Natural killer cell (primary cell): ENCODE results near the gene APOL1. TPM values are rescaled to one million over a fixed set of nuclear protein-coding genes. Genes with fewer than 3 reads are reported as not detected.
"Not testable (repeated sequence)": the region's sequence is repeated elsewhere in the genome, so short reads cannot be mapped to it uniquely, and the experiment has no call there.

Source experiments
- ATAC-seq, 3 donors: fragments of 150-1000 bp in 2 of 3; fragments of 200-7000 bp in 1 of 3; cut with Tn5 transposase; 1 replicate in 1 of 3; 2 replicates in 2 of 3; pipeline ENCODE4 v1.10.0; 2021; ENCODE audit warnings: mild to moderate bottlenecking in 2 of 3, moderate library complexity in 2 of 3
- DNase-seq, 2 donors: peaks; one replicate each; pipeline versions ENCODE4 v3.0.0 to v3.0.0-alpha.2; 2013 to 2021; ENCODE audit warnings: mixed read lengths in 1 of 2
- H3K27ac ChIP-seq: one replicate; pipeline ENCODE4 v1.5.1; 2013; ENCODE audit warnings: mild to moderate bottlenecking, low read length
- H3K27me3 ChIP-seq: one replicate; pipeline ENCODE4 v1.6.1; 2013; ENCODE audit warnings: low read length; ENCODE audit not compliant: control insufficient read depth, insufficient read depth
- H3K36me3 ChIP-seq: one replicate; pipeline ENCODE4 v1.6.1; 2013; ENCODE audit warnings: low read length; ENCODE audit not compliant: control insufficient read depth, insufficient read depth
- H3K4me1 ChIP-seq: one replicate; pipeline ENCODE4 v1.6.1; 2013; ENCODE audit warnings: low read length; ENCODE audit not compliant: control insufficient read depth, insufficient read depth
- H3K4me3 ChIP-seq: one replicate; pipeline ENCODE4 v1.5.1; 2013; ENCODE audit warnings: low read length
- H3K9me3 ChIP-seq: one replicate; pipeline ENCODE4 v1.6.1; 2013; ENCODE audit warnings: low read length; ENCODE audit not compliant: control insufficient read depth, insufficient read depth
- H3K27ac Mint-ChIP-seq, 2 donors: one replicate each; pipeline ENCODE4 v1.8.0; 2022; ENCODE audit warnings: mild to moderate bottlenecking in 2 of 2, mixed read lengths in 2 of 2, moderate library complexity in 1 of 2
- H3K27me3 Mint-ChIP-seq, 2 donors: one replicate each; pipeline ENCODE4 v1.8.0; 2022; ENCODE audit warnings: low read depth in 2 of 2, mixed read lengths in 2 of 2
- H3K36me3 Mint-ChIP-seq: one replicate; pipeline ENCODE4 v1.8.0; 2022; ENCODE audit warnings: mixed read lengths
- H3K4me1 Mint-ChIP-seq, 2 donors: one replicate each; pipeline ENCODE4 v1.8.0; 2022; ENCODE audit warnings: mixed read lengths in 2 of 2
- H3K4me3 Mint-ChIP-seq: one replicate; pipeline ENCODE4 v1.8.0; 2022; ENCODE audit warnings: mild to moderate bottlenecking, moderate library complexity, mixed read lengths
- H3K9me3 Mint-ChIP-seq, 2 donors: one replicate each; pipeline ENCODE4 v1.8.0; 2022; ENCODE audit warnings: mixed read lengths in 2 of 2
- CTCF ChIP-seq: fragments of 200-600 bp; IDR thresholded peaks from one replicate; pipeline ENCODE4 v1.8.0; 2022; ENCODE audit warnings: antibody characterized with exemption
- WGBS: methylation state at CpG from one replicate; pipeline ENCODE4 v1.1.7; 2013; ENCODE audit warnings: missing lambda C conversion rate; ENCODE audit not compliant: insufficient coverage; 5-methylcytosine and 5-hydroxymethylcytosine counted together
- intact Hi-C: fragments of 100-400 bp; cut with micrococcal nuclease; formaldehyde crosslinking; loops from one replicate; pipeline ENCODE4 v1.14.2; 2022
- total RNA-seq, 4 donors: library from RNA; stranded (reverse); fragments of 120-200 nt in 1 of 4; gene quantifications; one replicate each; pipeline versions ENCODE4 v1.2.3 to v1.2.4, GENCODE V29; 2013 to 2022

APOL1 gene
- total RNA-seq, 3 donors from 2014 or later (not counting 1 experiment from before 2014, with no cell fraction given): 39.5 to 51.2 (median 49.6) TPM

DNA sequence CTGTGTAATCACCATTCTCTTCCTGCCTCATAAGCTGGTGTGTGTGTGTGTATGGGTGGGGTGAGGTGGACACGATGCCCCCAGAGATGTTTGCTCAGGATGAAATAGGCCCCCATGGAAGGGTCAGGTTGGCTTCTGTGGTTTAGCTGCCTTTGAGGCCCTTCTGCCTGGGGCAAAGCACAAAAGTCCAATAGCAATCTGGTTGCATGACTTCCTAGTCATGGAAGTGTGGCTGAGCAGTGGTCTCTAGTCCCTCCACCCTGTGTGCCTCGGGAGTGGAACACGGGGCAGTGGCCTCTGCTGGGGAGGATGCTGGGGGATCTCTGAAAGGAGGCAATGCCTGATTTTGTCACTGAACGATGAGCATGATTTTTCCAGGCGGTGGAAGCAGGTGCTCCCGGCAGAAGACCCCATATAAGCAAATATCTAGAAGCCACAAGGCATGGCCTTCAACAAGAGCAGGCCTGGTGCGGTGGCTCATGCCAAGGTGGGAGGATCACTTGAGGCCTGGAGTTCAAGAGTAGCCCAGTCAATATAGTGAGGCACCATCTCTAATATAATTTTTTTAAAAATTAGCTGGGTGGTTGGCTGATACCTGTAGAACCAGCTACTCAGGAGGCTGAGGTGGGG is 839 bp upstream of the APOL1 start:
- H3K4me1 Mint-ChIP-seq: peaks cover 48 to 54% of the 10 kb centered on the region in 2 donors
- intact Hi-C loops: not testable (repeated sequence)

GRCh38 chr22:36253523-36254490 is 874 bp downstream of the APOL1 start:
- H3K27me3 ChIP-seq: no peaks in the 10 kb centered on the region
- peak overlapping the region; percentile 64 for H3K27ac ChIP-seq
- peak overlapping the region; percentile 40 for H3K4me3 ChIP-seq
- H3K4me1 ChIP-seq: peaks cover 54% of the 10 kb centered on the region
- WGBS: 51% methylated on average over 7 of the region's 7 CpGs
- peaks cover 58 to 72% of the 10 kb centered on the region in 2 donors for H3K4me1 Mint-ChIP-seq
- TF ChIP-seq CTCF: no peak
- H3K36me3 ChIP-seq: peaks cover 14% of the 10 kb centered on the region
- no peaks in the 10 kb centered on the region for H3K36me3 Mint-ChIP-seq
- H3K4me3 Mint-ChIP-seq: peak overlapping the region; percentile 92
- no peaks in the 10 kb centered on the region for H3K27me3 Mint-ChIP-seq
- DNase-seq (peak in 1 of 2 donors; percentile 45), ATAC-seq (no peak)
- no peaks in the 10 kb centered on the region for H3K9me3 Mint-ChIP-seq
- H3K27ac Mint-ChIP-seq: peak overlapping the region; percentile 95 to 98
- H3K9me3 ChIP-seq: no peaks in the 10 kb centered on the region
- intact Hi-C loops: no loop called here

More for the DNA sequence above, 839 bp upstream of the APOL1 start:
- not testable (repeated sequence) for H3K4me3 ChIP-seq, H3K27me3 Mint-ChIP-seq, H3K9me3 ChIP-seq, H3K9me3 Mint-ChIP-seq, ATAC-seq, DNase-seq, H3K36me3 Mint-ChIP-seq, H3K27me3 ChIP-seq, H3K36me3 ChIP-seq
- peaks cover 37% of the 10 kb centered on the region for H3K4me1 ChIP-seq
- H3K4me3 Mint-ChIP-seq: peak overlapping the region; percentile 92
- peak overlapping the region; percentile 95 to 98 for H3K27ac Mint-ChIP-seq
- WGBS: 86% methylated on average over 6 of the region's 7 CpGs
- H3K27ac ChIP-seq: peak overlapping the region; percentile 64

DNA sequence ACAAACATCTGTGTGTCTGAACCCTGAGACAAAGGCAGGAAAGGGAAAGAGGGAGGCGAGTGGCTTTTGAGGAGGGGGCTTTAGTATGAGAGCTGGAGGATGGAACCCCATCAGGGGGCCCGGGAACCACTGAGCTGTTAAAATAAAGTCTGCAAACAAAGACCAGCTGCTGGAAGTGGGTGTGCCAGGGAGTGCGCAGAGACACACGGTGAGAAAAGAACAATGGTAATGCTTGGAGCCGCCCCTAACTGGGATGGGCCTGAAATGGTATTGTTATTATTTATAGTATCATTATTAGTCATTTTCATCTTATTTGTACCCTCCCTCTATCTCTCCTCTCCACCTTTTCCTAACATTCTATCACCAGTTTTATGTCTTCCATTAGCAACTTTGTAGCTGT is 2.6 kb downstream of the APOL1 start:
- intact Hi-C loops, H3K27me3 Mint-ChIP-seq, H3K9me3 Mint-ChIP-seq, ATAC-seq, DNase-seq, H3K27ac ChIP-seq, H3K27me3 ChIP-seq, H3K36me3 Mint-ChIP-seq, H3K4me3 ChIP-seq, H3K9me3 ChIP-seq: not testable (repeated sequence)
- WGBS: no CpG with 5 or more reads among the region's 5 CpGs
- Mint-ChIP-seq H3K27ac (peak overlapping the region; percentile 74 to 80), H3K4me3 (peak overlapping the region; percentile 71), H3K4me1 (peaks cover 65 to 79% of the 10 kb centered on the region in 2 donors)
- Histone ChIP-seq H3K36me3 (peaks cover 23% of the 10 kb centered on the region), H3K4me1 (peaks cover 67% of the 10 kb centered on the region)

GRCh38 chr22:36256478-36256877 is 3.5 kb downstream of the APOL1 start:
- Mint-ChIP-seq H3K4me1 (peaks cover 65 to 79% of the 10 kb centered on the region in 2 donors), H3K27me3 (no peaks in the 10 kb centered on the region), H3K9me3 (no peaks in the 10 kb centered on the region), H3K36me3 (no peaks in the 10 kb centered on the region), H3K27ac (peak overlapping the region; percentile 74 to 80), H3K4me3 (peak overlapping the region; percentile 71)
- no peak for TF ChIP-seq CTCF
- H3K27me3 ChIP-seq: no peaks in the 10 kb centered on the region
- intact Hi-C loops: no loop called here
- peaks cover 33% of the 10 kb centered on the region for H3K36me3 ChIP-seq
- no peak for DNase-seq
- ATAC-seq: no peak
- no peak overlapping the region for H3K4me3 ChIP-seq
- no peaks in the 10 kb centered on the region for H3K9me3 ChIP-seq
- H3K4me1 ChIP-seq: peaks cover 67% of the 10 kb centered on the region
- 96% methylated on average over 3 of the region's 3 CpGs for WGBS
- no peak overlapping the region for H3K27ac ChIP-seq
